NCI-H1436 treated with DMSO at 0.1 percent for 48 hours (cell line): ENCODE results near the gene POU2AF3.

Experiments
- DNase-seq: peaks from one replicate; lab custom pipeline; 2025; lab: John Stamatoyannopoulos, UW

The POU2AF3 gene

DNA sequence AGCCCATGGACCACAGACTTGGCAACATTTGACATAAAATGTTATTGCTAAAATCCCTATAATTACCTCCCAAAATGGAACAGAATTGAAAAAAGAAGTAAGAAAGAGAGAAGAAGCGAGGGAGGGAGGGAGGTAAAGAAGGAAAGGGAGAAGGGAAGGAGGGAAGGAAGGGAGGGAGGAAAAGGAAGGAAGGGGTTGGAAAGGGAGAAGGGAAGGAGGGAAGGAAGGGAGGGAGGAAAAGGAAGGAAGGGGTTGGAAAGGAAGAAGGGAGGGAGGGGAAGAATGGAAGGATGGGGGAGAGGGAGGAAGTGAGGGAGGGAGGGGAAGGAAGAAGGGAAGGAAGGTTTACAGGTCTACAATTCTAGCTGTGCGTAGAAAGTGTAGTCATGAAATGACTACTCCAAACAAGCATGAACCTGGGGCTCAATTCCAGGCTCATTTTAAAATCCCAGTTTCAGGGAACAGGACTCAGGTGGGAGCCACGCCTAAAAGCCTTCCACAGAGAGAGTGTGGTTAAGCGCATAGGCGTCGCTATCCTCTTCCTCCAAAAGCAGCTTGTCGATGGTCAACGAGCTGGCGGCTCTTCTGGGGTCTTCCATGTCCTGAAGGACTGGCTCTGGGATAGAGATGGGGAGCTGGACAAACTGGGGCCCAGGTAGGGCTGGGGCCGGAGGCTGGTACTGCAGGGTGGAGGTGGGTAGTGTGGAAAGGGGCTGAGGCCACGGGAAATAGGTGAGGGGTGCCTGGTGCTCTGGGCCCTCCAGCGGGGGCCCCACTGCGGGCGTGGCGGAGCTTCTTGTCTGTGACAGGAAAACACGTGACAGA, 55.6 kb downstream of the POU2AF3 start:
- no peak for DNase-seq

DNA sequence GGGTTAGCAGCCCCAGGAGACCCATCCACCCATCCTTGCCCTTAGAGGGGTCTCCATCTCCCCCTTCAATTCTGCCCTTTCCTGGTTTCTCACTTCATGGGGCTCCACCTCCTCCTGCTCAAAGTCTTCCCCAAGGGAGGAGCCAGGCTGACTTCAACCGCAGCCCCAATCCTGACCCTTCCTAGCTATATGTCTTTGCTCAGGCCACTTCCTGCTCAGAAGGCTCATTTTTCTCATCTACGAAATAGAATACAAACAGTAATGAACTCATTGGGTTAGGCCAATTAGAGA, 56.2 kb downstream of the POU2AF3 start:
- no peak for DNase-seq

DNA sequence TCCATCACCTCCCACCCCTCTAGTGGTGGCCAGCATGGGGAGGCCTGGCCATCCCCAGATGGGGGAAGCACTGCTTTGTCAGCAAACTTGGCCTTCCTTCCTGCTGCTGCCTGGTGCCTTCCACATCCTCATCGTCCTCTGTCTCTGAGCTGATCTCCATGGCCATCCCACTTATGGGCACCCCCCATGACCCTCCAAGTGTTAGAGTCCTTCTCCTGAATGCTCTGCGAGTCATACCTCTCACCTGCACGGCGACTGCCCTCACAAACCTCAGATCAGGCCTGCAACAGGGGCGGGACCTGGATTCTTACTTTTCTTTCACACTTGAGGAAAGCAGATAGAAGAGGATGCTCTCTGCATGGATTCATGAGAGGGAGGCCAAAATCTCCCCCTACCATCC, 56.8 kb downstream of the POU2AF3 start:
- DNase-seq = no peak

DNA sequence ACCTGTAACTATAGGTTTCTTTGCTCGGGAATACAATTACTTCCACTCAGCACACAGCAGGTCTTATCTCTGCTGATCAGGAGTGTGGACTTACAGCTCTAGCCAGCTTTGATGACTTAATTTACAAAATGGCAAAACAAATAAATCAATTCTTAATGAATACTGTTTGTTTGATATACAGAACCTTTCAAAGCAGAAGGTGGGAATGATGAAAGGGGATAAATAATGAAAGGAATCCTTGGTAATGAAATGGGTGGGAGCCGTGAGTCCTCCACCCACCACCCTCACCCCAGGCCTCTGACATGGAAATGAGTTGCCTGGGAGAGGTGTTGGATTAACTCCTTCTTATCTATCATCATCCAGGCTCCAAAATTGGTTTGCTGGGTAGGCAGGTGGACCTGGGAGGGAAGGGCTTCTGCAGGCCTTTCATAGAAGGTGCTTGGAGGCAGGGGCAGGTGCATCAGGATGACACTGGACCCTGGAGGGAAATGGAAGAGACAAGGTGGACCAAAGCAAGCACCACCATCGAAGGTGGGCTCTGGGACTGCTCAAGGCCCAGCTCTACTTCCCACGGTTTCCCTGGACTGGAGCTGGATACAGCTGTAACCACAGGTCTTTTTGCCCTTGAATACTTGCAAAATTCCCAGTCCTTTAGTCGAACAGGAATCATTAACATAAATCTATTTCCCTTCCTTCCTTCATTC, 57.8 kb downstream of the POU2AF3 start:
- DNase-seq = no peak

- DNase-seq = no peak
Observed at GRCh38 chr11:111356660-111357048, 58.3 kb downstream of the POU2AF3 start.

- no peak for DNase-seq
Observed at GRCh38 chr11:111357150-111358037, 59.0 kb downstream of the POU2AF3 start.
